ENCODE results near the gene MAD1L1.

The MAD1L1 gene

GRCh38 chr7:2033586-2034135, 199.1 kb downstream of the MAD1L1 start:
- no peak for DNase-seq

- DNase-seq, result no peak
These were observed 199.8 kb downstream of the MAD1L1 start for GRCh38 chr7:2032876-2033407.

GRCh38 chr7:2032030-2032875, 200.5 kb downstream of the MAD1L1 start:
- peak in 1 of 58 donors; percentile 53 for DNase-seq

- no peak for DNase-seq
These were observed 201.3 kb downstream of the MAD1L1 start for GRCh38 chr7:2031451-2031845.

GRCh38 chr7:2030475-2031450, 202.0 kb downstream of the MAD1L1 start:
- no peak for DNase-seq

GRCh38 chr7:2029936-2030335, 202.8 kb downstream of the MAD1L1 start:
- no peak for DNase-seq

- DNase-seq, result no peak
These were observed 203.4 kb downstream of the MAD1L1 start for GRCh38 chr7:2029211-2029905.

GRCh38 chr7:2028733-2029132, 204.0 kb downstream of the MAD1L1 start:
- DNase-seq, result no peak

GRCh38 chr7:2025188-2025587, 207.6 kb downstream of the MAD1L1 start:
- DNase-seq, result no peak

- no peak for DNase-seq
These were observed 208.2 kb downstream of the MAD1L1 start for GRCh38 chr7:2024567-2024918.

- no peak for DNase-seq
These were observed 208.7 kb downstream of the MAD1L1 start for GRCh38 chr7:2023877-2024566.

- no peak for DNase-seq
These were observed 210.0 kb downstream of the MAD1L1 start for GRCh38 chr7:2022737-2023250.

- DNase-seq, result no peak
These were observed 210.7 kb downstream of the MAD1L1 start for GRCh38 chr7:2022021-2022409.

- peak in 2 of 58 donors; percentile 18 to 42 for DNase-seq
These were observed 212.8 kb downstream of the MAD1L1 start for GRCh38 chr7:2019711-2020511.

GRCh38 chr7:2019461-2019710, 213.4 kb downstream of the MAD1L1 start:
- peak in 1 of 58 donors; percentile 11 for DNase-seq

GRCh38 chr7:2018569-2019460, 213.9 kb downstream of the MAD1L1 start:
- peak in 17 of 58 donors; percentile 14 to 57 (median 31) for DNase-seq

- no peak for DNase-seq
These were observed 214.7 kb downstream of the MAD1L1 start for GRCh38 chr7:2017914-2018568.

- DNase-seq, result no peak
These were observed 215.3 kb downstream of the MAD1L1 start for GRCh38 chr7:2017481-2017891.

All from anterior cingulate cortex (tissue), 58 donors.